ENCODE measurements around the gene INPP5B.

GRCh38 chr1:37890378-37891014, 56.4 kb downstream of the INPP5B start:
- TF ChIP-seq POLR2A (IDR thresholded peaks at IDR 0.05; ENCODE audit: low read depth, low read length) (no peak), TAF1 (IDR thresholded peaks at IDR 0.05; ENCODE audit: borderline replicate concordance, low read depth, low read length) (no peak), POLR2AphosphoS5 (IDR thresholded peaks at IDR 0.05; ENCODE audit: low read depth, low read length) (no peak)

All from GM12892 (cell line).